ENCODE data around the gene PIMREG. TPM values are rescaled to one million over a fixed set of nuclear protein-coding genes. Genes with fewer than 3 reads are reported as not detected.

The PIMREG gene
- total RNA-seq, 1 experiment from 2014 or later, result 41.2 TPM

- H3K9me3 ChIP-seq (ENCODE audit: control insufficient read depth, insufficient read depth, low read depth, low read length), result no peaks in the 10 kb centered on the region
- no peak overlapping the region for H3K4me3 ChIP-seq (ENCODE audit: low read depth in 2 of 2, low read length in 2 of 2)
- no peaks in the 10 kb centered on the region for H3K36me3 ChIP-seq (ENCODE audit: control insufficient read depth, insufficient read depth, low read length)
- ATAC-seq (no peak), DNase-seq (ENCODE audit: low read depth, low spot score) (no peak)
- no TSS peak for BruUV-seq (replicated peaks)
- in situ Hi-C loops (cut with HindIII; ENCODE audit: low pct_unique_long_range_greater_than_20kb, low sequenced_read_pairs) (no loop called here), intact Hi-C loops (cut with micrococcal nuclease; ENCODE audit: unreplicated experiment) (no loop called here)
- H3K4me1 ChIP-seq (ENCODE audit: control insufficient read depth, insufficient read depth, low read length), result no peaks in the 10 kb centered on the region; the same call in 1 of the 2 replicates
- TF ChIP-seq POLR2AphosphoS5 (IDR thresholded peaks at IDR 0.05; ENCODE audit: low read depth, low read length) (no peak), CTCF (IDR thresholded peaks at IDR 0.05) (no peak), SIN3A (IDR thresholded peaks at IDR 0.05; ENCODE audit: borderline replicate concordance, insufficient read depth, low read depth, low read length) (no peak), TCF7L2 (IDR thresholded peaks at IDR 0.05; ENCODE audit: low read depth, low read length) (no peak)
- TF ChIP-seq, protein P1, sequence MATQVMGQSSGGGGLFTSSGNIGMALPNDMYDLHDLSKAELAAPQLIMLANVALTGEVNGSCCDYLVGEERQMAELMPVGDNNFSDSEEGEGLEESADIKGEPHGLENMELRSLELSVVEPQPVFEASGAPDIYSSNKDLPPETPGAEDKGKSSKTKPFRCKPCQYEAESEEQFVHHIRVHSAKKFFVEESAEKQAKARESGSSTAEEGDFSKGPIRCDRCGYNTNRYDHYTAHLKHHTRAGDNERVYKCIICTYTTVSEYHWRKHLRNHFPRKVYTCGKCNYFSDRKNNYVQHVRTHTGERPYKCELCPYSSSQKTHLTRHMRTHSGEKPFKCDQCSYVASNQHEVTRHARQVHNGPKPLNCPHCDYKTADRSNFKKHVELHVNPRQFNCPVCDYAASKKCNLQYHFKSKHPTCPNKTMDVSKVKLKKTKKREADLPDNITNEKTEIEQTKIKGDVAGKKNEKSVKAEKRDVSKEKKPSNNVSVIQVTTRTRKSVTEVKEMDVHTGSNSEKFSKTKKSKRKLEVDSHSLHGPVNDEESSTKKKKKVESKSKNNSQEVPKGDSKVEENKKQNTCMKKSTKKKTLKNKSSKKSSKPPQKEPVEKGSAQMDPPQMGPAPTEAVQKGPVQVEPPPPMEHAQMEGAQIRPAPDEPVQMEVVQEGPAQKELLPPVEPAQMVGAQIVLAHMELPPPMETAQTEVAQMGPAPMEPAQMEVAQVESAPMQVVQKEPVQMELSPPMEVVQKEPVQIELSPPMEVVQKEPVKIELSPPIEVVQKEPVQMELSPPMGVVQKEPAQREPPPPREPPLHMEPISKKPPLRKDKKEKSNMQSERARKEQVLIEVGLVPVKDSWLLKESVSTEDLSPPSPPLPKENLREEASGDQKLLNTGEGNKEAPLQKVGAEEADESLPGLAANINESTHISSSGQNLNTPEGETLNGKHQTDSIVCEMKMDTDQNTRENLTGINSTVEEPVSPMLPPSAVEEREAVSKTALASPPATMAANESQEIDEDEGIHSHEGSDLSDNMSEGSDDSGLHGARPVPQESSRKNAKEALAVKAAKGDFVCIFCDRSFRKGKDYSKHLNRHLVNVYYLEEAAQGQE (IDR thresholded peaks at IDR 0.05; ENCODE audit: insufficient read depth in 1 of 2, low read depth in 2 of 2, low read length in 1 of 2), result no peak
- ChIA-PET CTCF (no interaction called here), POLR2A (no interaction called here)
- H3K27me3 ChIP-seq (ENCODE audit: control insufficient read depth, insufficient read depth, low read length), result no peaks in the 10 kb centered on the region
- H3K27ac ChIP-seq (ENCODE audit: low read length), result no peak overlapping the region
Measured at GRCh38 chr17:6461246-6461645, 17.0 kb downstream of the PIMREG start.

DNA sequence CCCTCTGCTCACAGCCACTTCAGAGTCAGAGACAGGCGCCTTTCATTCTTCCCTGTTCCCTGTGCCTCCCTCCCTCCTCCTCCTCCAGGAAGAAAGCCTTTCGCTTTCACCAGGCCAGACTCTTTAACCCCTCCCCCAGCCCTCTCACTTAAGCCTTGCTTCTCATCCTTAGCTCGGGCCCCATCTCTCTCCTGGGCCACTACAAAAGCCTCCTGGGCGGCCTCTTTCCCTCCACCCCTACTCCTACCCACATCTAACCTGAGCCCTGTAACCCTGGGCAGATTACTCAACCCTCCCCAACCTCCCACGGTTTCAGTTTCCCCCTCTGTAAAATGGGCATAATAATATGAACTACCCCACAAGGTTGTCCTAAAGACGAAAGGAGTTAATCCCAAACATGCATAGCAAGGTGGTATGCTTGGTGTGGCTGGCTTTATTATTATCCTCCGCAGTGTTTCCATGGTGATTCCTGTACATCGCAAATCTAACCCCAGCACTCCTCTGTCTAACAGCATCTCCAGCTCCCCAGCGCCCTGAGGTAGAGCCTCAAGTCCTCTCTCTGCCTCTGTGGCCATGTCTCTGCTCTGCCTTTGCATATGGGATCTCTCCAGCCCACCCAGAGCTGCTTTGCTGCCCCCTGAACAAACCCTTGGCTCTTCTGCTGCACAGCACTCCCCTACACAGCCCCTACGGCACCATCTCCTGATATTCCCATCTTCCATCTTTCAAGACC, 17.7 kb downstream of the PIMREG start:
- no peaks in the 10 kb centered on the region for H3K36me3 ChIP-seq (ENCODE audit: control insufficient read depth, insufficient read depth, low read length)
- POLR2A ChIA-PET, result no interaction called here
- in situ Hi-C loops (cut with HindIII; ENCODE audit: low pct_unique_long_range_greater_than_20kb, low sequenced_read_pairs), result no loop called here
- intact Hi-C loops (cut with micrococcal nuclease; ENCODE audit: unreplicated experiment), result no loop called here
- no peak overlapping the region for H3K4me3 ChIP-seq (ENCODE audit: low read depth in 2 of 2, low read length in 2 of 2)
- no peak for ATAC-seq
- DNase-seq (ENCODE audit: low read depth, low spot score), result no peak
- no peak overlapping the region for H3K27ac ChIP-seq (ENCODE audit: low read length)
- no TSS peak for BruUV-seq (replicated peaks)
- no peaks in the 10 kb centered on the region for H3K9me3 ChIP-seq (ENCODE audit: control insufficient read depth, insufficient read depth, low read depth, low read length)
- TF ChIP-seq, protein P1 (IDR thresholded peaks at IDR 0.05; ENCODE audit: insufficient read depth in 1 of 2, low read depth in 2 of 2, low read length in 1 of 2), result no peak
- TF ChIP-seq CTCF (IDR thresholded peaks at IDR 0.05) (no peak), TCF7L2 (IDR thresholded peaks at IDR 0.05; ENCODE audit: low read depth, low read length) (no peak), POLR2AphosphoS5 (IDR thresholded peaks at IDR 0.05; ENCODE audit: low read depth, low read length) (no peak), SIN3A (IDR thresholded peaks at IDR 0.05; ENCODE audit: borderline replicate concordance, insufficient read depth, low read depth, low read length) (no peak)
- no peaks in the 10 kb centered on the region; the same call in 1 of the 2 replicates for H3K4me1 ChIP-seq (ENCODE audit: control insufficient read depth, insufficient read depth, low read length)
- CTCF ChIA-PET, result no interaction called here
- H3K27me3 ChIP-seq (ENCODE audit: control insufficient read depth, insufficient read depth, low read length), result no peaks in the 10 kb centered on the region
